Uterus (tissue), 2 donors: ENCODE results near the gene USP25.

ENCODE experiments used
- POLR2A ChIP-seq, 2 donors: fragments of 450-650 bp; IDR thresholded peaks; one replicate each; pipeline ENCODE4 v1.6.1; 2016; ENCODE audit warnings: antibody characterized with exemption in 2 of 2, mild to moderate bottlenecking in 1 of 2, moderate library complexity in 1 of 2
- TF ChIP-seq, protein P1 (sequence below), 4 experiments: fragments of 200-600 bp in 2 of 4; fragments of 450-650 bp in 2 of 4; sonication (generic) in 2 of 4; IDR thresholded peaks; one replicate each; pipeline ENCODE4 v1.5.1; 2016 to 2019; ENCODE audit warnings: antibody characterized with exemption in 4 of 4, mild to moderate bottlenecking in 2 of 4, moderate library complexity in 1 of 4

GRCh38 chr21:15687208-15687607 lies 42.6 kb upstream of the USP25 start:
- no peak for TF ChIP-seq POLR2A (IDR thresholded peaks at IDR 0.05)
- TF ChIP-seq, protein P1, sequence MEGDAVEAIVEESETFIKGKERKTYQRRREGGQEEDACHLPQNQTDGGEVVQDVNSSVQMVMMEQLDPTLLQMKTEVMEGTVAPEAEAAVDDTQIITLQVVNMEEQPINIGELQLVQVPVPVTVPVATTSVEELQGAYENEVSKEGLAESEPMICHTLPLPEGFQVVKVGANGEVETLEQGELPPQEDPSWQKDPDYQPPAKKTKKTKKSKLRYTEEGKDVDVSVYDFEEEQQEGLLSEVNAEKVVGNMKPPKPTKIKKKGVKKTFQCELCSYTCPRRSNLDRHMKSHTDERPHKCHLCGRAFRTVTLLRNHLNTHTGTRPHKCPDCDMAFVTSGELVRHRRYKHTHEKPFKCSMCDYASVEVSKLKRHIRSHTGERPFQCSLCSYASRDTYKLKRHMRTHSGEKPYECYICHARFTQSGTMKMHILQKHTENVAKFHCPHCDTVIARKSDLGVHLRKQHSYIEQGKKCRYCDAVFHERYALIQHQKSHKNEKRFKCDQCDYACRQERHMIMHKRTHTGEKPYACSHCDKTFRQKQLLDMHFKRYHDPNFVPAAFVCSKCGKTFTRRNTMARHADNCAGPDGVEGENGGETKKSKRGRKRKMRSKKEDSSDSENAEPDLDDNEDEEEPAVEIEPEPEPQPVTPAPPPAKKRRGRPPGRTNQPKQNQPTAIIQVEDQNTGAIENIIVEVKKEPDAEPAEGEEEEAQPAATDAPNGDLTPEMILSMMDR (IDR thresholded peaks at IDR 0.05), result no peak
